Endothelial cell of umbilical vein (primary cell): ENCODE results near the gene RANBP17. TPM values are rescaled to one million over a fixed set of nuclear protein-coding genes. Genes with fewer than 3 reads are reported as not detected.

Source experiments
- BruUV-seq: library from RNA; stranded (reverse); fragments of 400-500 nt; replicated peaks from 2 replicates; lab custom pipeline; 2021; lab: Mats Ljungman, UMichigan
- CTCF ChIA-PET: fragments of 300-600, 350-600 bp; sonication (Branson Sonifier 250); formaldehyde crosslinking; loops from one replicate; lab custom pipeline; 2021; ENCODE audit warnings: antibody characterized with exemption, inconsistent platforms; lab: Charles Lee
- POLR2A ChIA-PET: fragments of 300-600, 350-600 bp; sonication (Branson Sonifier 250); formaldehyde crosslinking; loops from one replicate; lab custom pipeline; 2021; ENCODE audit warnings: antibody characterized with exemption, inconsistent platforms; lab: Charles Lee
- DNase-seq: peaks from one replicate; pipeline ENCODE4 v3.0.0-alpha.2; 2011; ENCODE audit warnings: low read depth, low spot score
- FAIRE-seq: peaks from 2 replicates; lab custom pipeline; 2011; peaks lifted over from hg19 to GRCh38; lab: Jason Lieb, UNC
- H2AFZ ChIP-seq: 2 replicates; pipeline ENCODE4 v1.6.0; 2012; ENCODE audit warnings: low read depth, low read length, control low read depth, inconsistent platforms
- H3K27ac ChIP-seq: 2 replicates; pipeline ENCODE4 v1.5.1; 2011; ENCODE audit warnings: low read depth, mild to moderate bottlenecking, control low read depth, low read length, moderate library complexity; ENCODE audit not compliant: insufficient read depth
- H3K27me3 ChIP-seq, 2 experiments: 2 replicates each; pipeline versions ENCODE4 v1.6.0 to v1.6.1; 2011; ENCODE audit warnings: low read length in 2 of 2, mixed read lengths in 1 of 2; ENCODE audit not compliant: control insufficient read depth in 2 of 2, insufficient read depth in 2 of 2
- H3K36me3 ChIP-seq, 2 experiments: 2 replicates in 1 of 2; 3 replicates in 1 of 2; pipeline ENCODE4 v1.5.1; 2011; ENCODE audit warnings: low read length in 2 of 2, mild to moderate bottlenecking in 1 of 2, moderate library complexity in 1 of 2; ENCODE audit not compliant: control insufficient read depth in 2 of 2, insufficient read depth in 2 of 2; ENCODE audit errors: extremely low read depth in 1 of 2
- H3K4me1 ChIP-seq: 3 replicates; pipeline ENCODE4 v1.5.1; 2011; ENCODE audit warnings: mild to moderate bottlenecking, low read length; ENCODE audit not compliant: control insufficient read depth, insufficient read depth; ENCODE audit errors: extremely low read depth
- H3K4me2 ChIP-seq: 2 replicates; pipeline ENCODE4 v1.6.1; 2011; ENCODE audit warnings: low read length, control low read depth, mixed read lengths; ENCODE audit not compliant: insufficient read depth
- H3K4me3 ChIP-seq, 3 experiments: fragments of 200-600 bp in 1 of 3; sonication (generic), shearing (Covaris generic) in 1 of 3; replicated peaks in 1 of 3; 2 replicates each; pipeline ENCODE4 v1.5.1; 2011 to 2016; ENCODE audit warnings: control low read depth in 3 of 3, low read length in 3 of 3, mild to moderate bottlenecking in 2 of 3, inconsistent platforms in 1 of 3, low read depth in 1 of 3, moderate library complexity in 1 of 3; ENCODE audit not compliant: insufficient read depth in 1 of 3
- H3K79me2 ChIP-seq: 2 replicates; pipeline ENCODE4 v1.6.0; 2012; ENCODE audit warnings: low read length, inconsistent platforms; ENCODE audit not compliant: control insufficient read depth, insufficient read depth
- H3K9ac ChIP-seq: replicated peaks from 2 replicates; pipeline ENCODE3; 2011; ENCODE audit warnings: low read length, control low read depth; ENCODE audit not compliant: insufficient read depth; ENCODE audit errors: extremely low read depth
- H3K9me1 ChIP-seq: replicated peaks from 3 replicates; pipeline ENCODE4 v1.6.0; 2011; ENCODE audit warnings: mild to moderate bottlenecking, low read length; ENCODE audit not compliant: control insufficient read depth, insufficient read depth; ENCODE audit errors: extremely low read depth
- H3K9me3 ChIP-seq: replicated peaks from 2 replicates; pipeline ENCODE4 v1.5.1; 2012; ENCODE audit warnings: low read length, inconsistent platforms; ENCODE audit not compliant: control insufficient read depth, insufficient read depth
- H4K20me1 ChIP-seq: replicated peaks from 2 replicates; pipeline ENCODE3; 2011; ENCODE audit warnings: mild to moderate bottlenecking, low read length; ENCODE audit not compliant: control insufficient read depth, insufficient read depth; ENCODE audit errors: extremely low read depth
- EZH2 ChIP-seq: IDR thresholded peaks from 2 replicates; pipeline ENCODE4 v1.6.1; 2012; ENCODE audit warnings: borderline replicate concordance, low read depth, mild to moderate bottlenecking, moderate library complexity, low read length, inconsistent platforms; ENCODE audit not compliant: severe bottlenecking
- FOS ChIP-seq: IDR thresholded peaks from 2 replicates; pipeline ENCODE4 v1.6.1; 2011; ENCODE audit warnings: mild to moderate bottlenecking, low read length, moderate library complexity, borderline replicate concordance; ENCODE audit not compliant: insufficient read depth
- GATA2 ChIP-seq: IDR thresholded peaks from 2 replicates; pipeline ENCODE4 v1.7.0; 2011; ENCODE audit warnings: low read depth, mild to moderate bottlenecking, moderate library complexity, mixed read lengths, low read length; ENCODE audit not compliant: insufficient read length, insufficient read depth
- JUN ChIP-seq: IDR thresholded peaks from 2 replicates; pipeline ENCODE4 v1.6.1; 2011; ENCODE audit warnings: borderline replicate concordance, low read depth; ENCODE audit not compliant: insufficient read length, insufficient read depth
- MYC ChIP-seq: IDR thresholded peaks from one replicate; pipeline ENCODE4 v1.6.1; 2011; ENCODE audit warnings: mild to moderate bottlenecking, low read depth, low read length
- POLR2A ChIP-seq: IDR thresholded peaks from 2 replicates; pipeline ENCODE4 v1.6.1; 2012; ENCODE audit warnings: low read depth, mild to moderate bottlenecking, control low read depth, low read length
- POLR2AphosphoS5 ChIP-seq: IDR thresholded peaks from 2 replicates; pipeline ENCODE4 v1.6.1; 2012; ENCODE audit warnings: low read depth, mild to moderate bottlenecking, control low read depth, low read length, moderate library complexity; ENCODE audit not compliant: insufficient read depth
- dilution Hi-C: fragments of 300-500 bp; cut with MboI; formaldehyde crosslinking; loops from one replicate; pipeline ENCODE4 v1.15.0; 2019; ENCODE audit warnings: low sequenced_read_pairs; ENCODE audit not compliant: extremely low pct_ligation_motif_present
- intact Hi-C: fragments of 100-400 bp; cut with micrococcal nuclease; formaldehyde crosslinking; loops from one replicate; pipeline ENCODE4 v1.10.0; 2022
- polyA plus RNA-seq, 4 experiments: library from polyadenylated mRNA; depleted of rRNA in 3 of 4; stranded (reverse) in 3 of 4; unstranded in 1 of 4; fragments of >200 nt; gene quantifications; 2 replicates each; pipeline versions ENCODE4 v1.2.1 to v1.2.3, GENCODE V29; 2011 to 2012; ENCODE audit warnings: missing spikeins in 1 of 4
- total RNA-seq: library from RNA; stranded (reverse); gene quantifications from 2 replicates; pipeline ENCODE4 v1.2.3, GENCODE V29; 2021
- TF ChIP-seq, protein P1 (sequence below), 2 donors: IDR thresholded peaks; 1 replicate in 1 of 2; 2 replicates in 1 of 2; pipeline ENCODE4 v1.5.1; 2011; ENCODE audit warnings: low read length in 2 of 2, mild to moderate bottlenecking in 2 of 2, moderate library complexity in 2 of 2, control low read depth in 1 of 2, inconsistent platforms in 1 of 2, low read depth in 1 of 2; ENCODE audit not compliant: insufficient read depth in 1 of 2; ENCODE audit errors: extremely low read depth in 1 of 2
- TF ChIP-seq, protein P2 (sequence below): IDR thresholded peaks from 2 replicates; pipeline ENCODE4 v1.6.1; 2011; ENCODE audit not compliant: insufficient read depth, insufficient read length

RANBP17 gene
- total and polyA plus RNA-seq, 2 donors (not counting 3 experiments of a cell fraction or from before 2014, with no cell fraction given) = 5.6 to 13.6 TPM

DNA sequence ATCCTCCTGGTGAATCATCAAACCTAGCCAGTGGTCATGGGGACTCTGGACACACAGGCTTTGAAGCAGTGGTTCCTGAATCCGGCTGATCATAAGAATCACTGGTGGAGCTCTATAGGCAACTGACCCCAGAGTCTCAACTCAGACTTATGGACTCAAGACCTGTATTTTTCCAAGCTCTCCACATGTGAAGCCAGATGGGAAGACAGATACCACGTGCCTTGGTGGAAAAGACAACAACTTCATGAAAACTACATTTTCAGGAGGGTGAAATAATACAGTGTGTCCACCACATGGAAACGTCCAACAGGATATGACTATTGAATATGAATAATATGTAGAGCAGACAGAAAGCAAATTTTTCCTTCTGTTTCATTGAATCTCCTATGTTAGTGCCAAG lies 44.6 kb upstream of the RANBP17 start:
- Histone ChIP-seq H3K4me2 (no peak overlapping the region), H3K9me3 (no peaks in the 10 kb centered on the region), H3K27me3 (peaks cover 0 to 4% of the 10 kb centered on the region in 2 experiments), H3K27ac (no peak overlapping the region), H3K4me1 (no peaks in the 10 kb centered on the region), H3K79me2 (no peaks in the 10 kb centered on the region), H3K9ac (no peak overlapping the region), H3K36me3 (no peaks in the 10 kb centered on the region), H4K20me1 (no peaks in the 10 kb centered on the region), H3K4me3 (no peak overlapping the region), H3K9me1 (no peaks in the 10 kb centered on the region), H2AFZ (no peak overlapping the region)
- no TSS peak for BruUV-seq
- FAIRE-seq = no peak
- DNase-seq = no peak
- TF ChIP-seq POLR2AphosphoS5 (no peak), GATA2 (no peak)
- TF ChIP-seq, protein P1, sequence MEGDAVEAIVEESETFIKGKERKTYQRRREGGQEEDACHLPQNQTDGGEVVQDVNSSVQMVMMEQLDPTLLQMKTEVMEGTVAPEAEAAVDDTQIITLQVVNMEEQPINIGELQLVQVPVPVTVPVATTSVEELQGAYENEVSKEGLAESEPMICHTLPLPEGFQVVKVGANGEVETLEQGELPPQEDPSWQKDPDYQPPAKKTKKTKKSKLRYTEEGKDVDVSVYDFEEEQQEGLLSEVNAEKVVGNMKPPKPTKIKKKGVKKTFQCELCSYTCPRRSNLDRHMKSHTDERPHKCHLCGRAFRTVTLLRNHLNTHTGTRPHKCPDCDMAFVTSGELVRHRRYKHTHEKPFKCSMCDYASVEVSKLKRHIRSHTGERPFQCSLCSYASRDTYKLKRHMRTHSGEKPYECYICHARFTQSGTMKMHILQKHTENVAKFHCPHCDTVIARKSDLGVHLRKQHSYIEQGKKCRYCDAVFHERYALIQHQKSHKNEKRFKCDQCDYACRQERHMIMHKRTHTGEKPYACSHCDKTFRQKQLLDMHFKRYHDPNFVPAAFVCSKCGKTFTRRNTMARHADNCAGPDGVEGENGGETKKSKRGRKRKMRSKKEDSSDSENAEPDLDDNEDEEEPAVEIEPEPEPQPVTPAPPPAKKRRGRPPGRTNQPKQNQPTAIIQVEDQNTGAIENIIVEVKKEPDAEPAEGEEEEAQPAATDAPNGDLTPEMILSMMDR (IDR thresholded peaks at IDR 0.05; ENCODE audit: extremely low read depth in 1 of 2, insufficient read depth in 1 of 2, low read depth in 1 of 2, low read length in 2 of 2) = no peak
- ChIA-PET POLR2A (no interaction called here), CTCF (no interaction called here)
- dilution Hi-C loops = no loop called here
- intact Hi-C loops = no loop called here

DNA sequence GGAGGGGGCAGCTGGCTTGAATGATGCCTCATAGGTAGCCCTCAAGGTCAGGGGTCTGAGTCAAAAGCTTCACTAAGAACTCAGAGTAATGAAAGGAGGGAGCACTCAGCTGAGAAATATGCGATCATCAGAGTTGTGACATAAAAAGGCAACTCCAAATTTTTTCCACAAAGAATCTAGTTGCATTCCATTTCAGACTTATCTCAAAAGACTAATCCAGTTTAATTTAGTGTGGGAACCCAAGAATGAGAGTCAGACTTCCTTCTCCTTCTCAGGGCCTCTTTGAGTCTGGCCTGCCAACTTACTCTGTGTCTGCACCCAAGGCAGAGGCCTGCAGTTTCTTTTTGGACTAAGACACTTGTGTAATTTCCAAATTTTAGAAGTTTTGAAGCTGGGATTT lies 43.6 kb upstream of the RANBP17 start:
- H3K36me3 ChIP-seq = no peaks in the 10 kb centered on the region
- BruUV-seq = no TSS peak
- DNase-seq (no peak), FAIRE-seq (no peak)
- peaks cover 0 to 4% of the 10 kb centered on the region in 2 experiments for H3K27me3 ChIP-seq
- H3K9me3 ChIP-seq = no peaks in the 10 kb centered on the region
- TF ChIP-seq POLR2AphosphoS5 (no peak), EZH2 (no peak), JUN (no peak), GATA2 (no peak), POLR2A (no peak), MYC (no peak), FOS (no peak)
- TF ChIP-seq, protein P1 (IDR thresholded peaks at IDR 0.05; ENCODE audit: extremely low read depth in 1 of 2, insufficient read depth in 1 of 2, low read depth in 1 of 2, low read length in 2 of 2) = no peak
- TF ChIP-seq, protein P2, sequence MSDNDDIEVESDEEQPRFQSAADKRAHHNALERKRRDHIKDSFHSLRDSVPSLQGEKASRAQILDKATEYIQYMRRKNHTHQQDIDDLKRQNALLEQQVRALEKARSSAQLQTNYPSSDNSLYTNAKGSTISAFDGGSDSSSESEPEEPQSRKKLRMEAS = no peak
- H3K4me3 ChIP-seq = no peak overlapping the region
- H3K4me2 ChIP-seq = no peak overlapping the region
- no peak overlapping the region for H2AFZ ChIP-seq
- no peak overlapping the region for H3K27ac ChIP-seq
- no peaks in the 10 kb centered on the region for H3K79me2 ChIP-seq
- ChIA-PET CTCF (interaction anchor here (1.3 kb wide), 1 partner anchor 9 kb away, joined by 3 read pairs; no protein-coding TSS in a partner anchor), POLR2A (no interaction called here)
- H3K9me1 ChIP-seq = no peaks in the 10 kb centered on the region
- H3K4me1 ChIP-seq = no peaks in the 10 kb centered on the region
- no peak overlapping the region for H3K9ac ChIP-seq
- dilution Hi-C loops (no loop called here), intact Hi-C loops (no loop called here)
- H4K20me1 ChIP-seq = no peaks in the 10 kb centered on the region
